ENCODE results near the gene CEP192.
A peak's percentile ranks its signal among the peaks of the same experiment; 100 is the strongest.

Gene CEP192

GRCh38 chr18:12948050-12948804, 42.9 kb upstream of the CEP192 start:
- TF ChIP-seq CTCF (IDR thresholded peaks at IDR 0.05; ENCODE audit: insufficient read depth, missing control alignments) = no peak
- DNase-seq (ENCODE audit: insufficient read length, low spot score) (peak; percentile 53), FAIRE-seq (no peak)

GRCh38 chr18:12958478-12958877, 32.7 kb upstream of the CEP192 start:
- DNase-seq (ENCODE audit: insufficient read length, low spot score) = no peak
- FAIRE-seq = no peak
- TF ChIP-seq CTCF (IDR thresholded peaks at IDR 0.05; ENCODE audit: insufficient read depth, missing control alignments) = no peak

- no peak for FAIRE-seq
- no peak for DNase-seq (ENCODE audit: insufficient read length, low spot score)
- no peak for TF ChIP-seq CTCF (IDR thresholded peaks at IDR 0.05; ENCODE audit: insufficient read depth, missing control alignments)
These were observed 30.8 kb upstream of the CEP192 start for GRCh38 chr18:12960395-12960794.

- FAIRE-seq (no peak), DNase-seq (ENCODE audit: insufficient read length, low spot score) (no peak)
- no peak for TF ChIP-seq CTCF (IDR thresholded peaks at IDR 0.05; ENCODE audit: insufficient read depth, missing control alignments)
These were observed 30.2 kb upstream of the CEP192 start for GRCh38 chr18:12960853-12961397.

- DNase-seq (ENCODE audit: insufficient read length, low spot score) (no peak), FAIRE-seq (no peak)
- no peak for TF ChIP-seq CTCF (IDR thresholded peaks at IDR 0.05; ENCODE audit: insufficient read depth, missing control alignments)
These were observed 28.1 kb upstream of the CEP192 start for GRCh38 chr18:12963069-12963468.

- no peak for TF ChIP-seq CTCF (IDR thresholded peaks at IDR 0.05; ENCODE audit: insufficient read depth, missing control alignments)
- no peak for DNase-seq (ENCODE audit: insufficient read length, low spot score)
- no peak for FAIRE-seq
These were observed 23.0 kb upstream of the CEP192 start for GRCh38 chr18:12968115-12968514.

- DNase-seq (ENCODE audit: insufficient read length, low spot score) (no peak), FAIRE-seq (no peak)
- no peak for TF ChIP-seq CTCF (IDR thresholded peaks at IDR 0.05; ENCODE audit: insufficient read depth, missing control alignments)
These were observed 22.5 kb upstream of the CEP192 start for GRCh38 chr18:12968619-12969018.

Data from D721Med (cell line).